Activated B cell treated with CpG ODN at 0.5 μM for 24 hours (primary cell): ENCODE measurements around the gene GRM8. TPM values are rescaled to one million over a fixed set of nuclear protein-coding genes. Genes with fewer than 3 reads are reported as not detected.

Experiments used
- ATAC-seq: fragments of 200-7000 bp; cut with Tn5 transposase; one replicate; pipeline ENCODE4 v1.10.0; 2021; ENCODE audit warnings: low read depth, mild to moderate bottlenecking, moderate library complexity
- CTCF ChIA-PET: fragments of 350-600 bp; sonication (Branson Sonifier 250); formaldehyde crosslinking; loops from one replicate; lab custom pipeline; 2021; ENCODE audit warnings: antibody characterized with exemption; lab: Charles Lee
- POLR2A ChIA-PET: fragments of 350-600 bp; sonication (Branson Sonifier 250); formaldehyde crosslinking; loops from one replicate; lab custom pipeline; 2021; ENCODE audit warnings: antibody characterized with exemption; lab: Charles Lee
- DNase-seq: peaks from one replicate; pipeline ENCODE4 v3.0.0; 2022
- H3K27ac Mint-ChIP-seq: one replicate; pipeline ENCODE4 v1.8.0; 2020; ENCODE audit warnings: mixed read lengths
- H3K27me3 Mint-ChIP-seq: one replicate; pipeline ENCODE4 v1.8.0; 2021; ENCODE audit warnings: mixed read lengths
- H3K36me3 Mint-ChIP-seq: one replicate; pipeline ENCODE4 v1.8.0; 2021; ENCODE audit warnings: low read depth, mixed read lengths
- H3K4me1 Mint-ChIP-seq: one replicate; pipeline ENCODE4 v1.8.0; 2021; ENCODE audit warnings: mixed read lengths
- H3K4me3 Mint-ChIP-seq: one replicate; pipeline ENCODE4 v1.8.0; 2020; ENCODE audit warnings: mild to moderate bottlenecking, mixed read lengths
- H3K9me3 Mint-ChIP-seq: one replicate; pipeline ENCODE4 v1.8.0; 2020; ENCODE audit warnings: mixed read lengths
- intact Hi-C: fragments of 100-400 bp; cut with micrococcal nuclease; formaldehyde crosslinking; loops from one replicate; pipeline ENCODE4 v1.15.1; 2024
- total RNA-seq: library from RNA; stranded (reverse); gene quantifications from 2 replicates; pipeline ENCODE4 v1.2.3, GENCODE V29; 2022
- TF ChIP-seq, protein P1 (sequence below): fragments of 200-600 bp; IDR thresholded peaks from one replicate; pipeline ENCODE4 v1.8.0; 2022; ENCODE audit warnings: antibody characterized with exemption, mild to moderate bottlenecking

GRM8 gene
- total RNA-seq, 1 donor from 2014 or later: not detected

DNA sequence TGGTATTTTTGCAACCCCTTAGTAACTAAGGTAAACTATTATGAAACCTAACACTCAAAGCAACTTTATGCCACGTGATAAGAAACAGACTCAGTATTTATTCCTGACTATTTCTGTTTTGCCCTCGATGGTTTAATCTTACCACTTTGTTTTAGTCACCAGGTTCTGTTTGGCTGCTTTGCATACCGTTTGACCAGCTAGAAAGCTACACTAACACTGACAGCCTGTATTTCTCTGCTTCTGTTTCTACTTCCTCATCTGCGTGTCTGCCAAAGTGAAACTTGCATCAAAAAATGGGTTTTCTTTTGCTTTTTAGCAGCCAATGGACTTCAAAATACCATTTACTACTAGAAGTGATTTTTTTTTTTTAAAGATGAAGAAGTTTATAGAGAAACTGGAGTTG, 802.5 kb downstream of the GRM8 start:
- TF ChIP-seq, protein P1, sequence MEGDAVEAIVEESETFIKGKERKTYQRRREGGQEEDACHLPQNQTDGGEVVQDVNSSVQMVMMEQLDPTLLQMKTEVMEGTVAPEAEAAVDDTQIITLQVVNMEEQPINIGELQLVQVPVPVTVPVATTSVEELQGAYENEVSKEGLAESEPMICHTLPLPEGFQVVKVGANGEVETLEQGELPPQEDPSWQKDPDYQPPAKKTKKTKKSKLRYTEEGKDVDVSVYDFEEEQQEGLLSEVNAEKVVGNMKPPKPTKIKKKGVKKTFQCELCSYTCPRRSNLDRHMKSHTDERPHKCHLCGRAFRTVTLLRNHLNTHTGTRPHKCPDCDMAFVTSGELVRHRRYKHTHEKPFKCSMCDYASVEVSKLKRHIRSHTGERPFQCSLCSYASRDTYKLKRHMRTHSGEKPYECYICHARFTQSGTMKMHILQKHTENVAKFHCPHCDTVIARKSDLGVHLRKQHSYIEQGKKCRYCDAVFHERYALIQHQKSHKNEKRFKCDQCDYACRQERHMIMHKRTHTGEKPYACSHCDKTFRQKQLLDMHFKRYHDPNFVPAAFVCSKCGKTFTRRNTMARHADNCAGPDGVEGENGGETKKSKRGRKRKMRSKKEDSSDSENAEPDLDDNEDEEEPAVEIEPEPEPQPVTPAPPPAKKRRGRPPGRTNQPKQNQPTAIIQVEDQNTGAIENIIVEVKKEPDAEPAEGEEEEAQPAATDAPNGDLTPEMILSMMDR: no peak
- ChIA-PET CTCF (no interaction called here), POLR2A (no interaction called here)
- Mint-ChIP-seq H3K36me3 (no peaks in the 10 kb centered on the region), H3K27ac (no peak overlapping the region), H3K4me3 (no peak overlapping the region), H3K9me3 (no peaks in the 10 kb centered on the region), H3K27me3 (no peaks in the 10 kb centered on the region), H3K4me1 (peaks cover 5% of the 10 kb centered on the region)
- ATAC-seq (peak; percentile 56), DNase-seq (no peak)
- intact Hi-C loops: no loop called here

DNA sequence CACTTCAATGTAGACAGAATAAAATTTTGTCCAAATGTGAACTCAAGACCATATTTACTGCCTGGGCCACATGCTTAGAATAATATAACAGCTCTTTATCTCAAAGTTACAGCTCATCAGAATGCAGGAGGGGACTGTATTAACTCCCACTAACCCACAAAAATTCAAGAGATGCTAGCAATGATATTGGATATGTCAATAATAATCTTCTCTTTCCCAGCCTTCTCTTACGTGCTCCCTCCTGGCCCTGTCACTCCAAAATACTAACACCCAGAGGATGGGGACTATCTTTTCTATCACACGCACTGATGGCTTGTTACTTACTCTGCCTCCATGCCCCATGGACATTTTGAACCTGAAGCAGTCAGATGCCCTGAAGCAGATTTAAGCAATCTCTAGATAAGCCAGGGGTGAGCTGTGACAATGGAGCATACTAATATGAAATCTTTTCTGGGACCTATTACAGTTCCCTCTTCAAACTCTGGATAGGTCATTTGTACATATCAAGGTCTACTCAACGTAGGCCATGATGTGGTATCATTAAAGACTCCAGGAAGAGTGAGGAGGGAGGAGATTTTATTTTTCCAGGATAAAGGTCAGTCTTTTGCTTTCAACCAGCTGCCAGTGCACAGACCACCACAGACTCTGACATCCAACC, 803.0 kb downstream of the GRM8 start:
- no peaks in the 10 kb centered on the region for H3K36me3 Mint-ChIP-seq
- ChIA-PET CTCF (no interaction called here), POLR2A (no interaction called here)
- H3K27me3 Mint-ChIP-seq: no peaks in the 10 kb centered on the region
- H3K27ac Mint-ChIP-seq: no peak overlapping the region
- TF ChIP-seq, protein P1: no peak
- H3K9me3 Mint-ChIP-seq: no peaks in the 10 kb centered on the region
- H3K4me3 Mint-ChIP-seq: no peak overlapping the region
- H3K4me1 Mint-ChIP-seq: peaks cover 5% of the 10 kb centered on the region
- ATAC-seq: no peak
- intact Hi-C loops: no loop called here
- DNase-seq: no peak

DNA sequence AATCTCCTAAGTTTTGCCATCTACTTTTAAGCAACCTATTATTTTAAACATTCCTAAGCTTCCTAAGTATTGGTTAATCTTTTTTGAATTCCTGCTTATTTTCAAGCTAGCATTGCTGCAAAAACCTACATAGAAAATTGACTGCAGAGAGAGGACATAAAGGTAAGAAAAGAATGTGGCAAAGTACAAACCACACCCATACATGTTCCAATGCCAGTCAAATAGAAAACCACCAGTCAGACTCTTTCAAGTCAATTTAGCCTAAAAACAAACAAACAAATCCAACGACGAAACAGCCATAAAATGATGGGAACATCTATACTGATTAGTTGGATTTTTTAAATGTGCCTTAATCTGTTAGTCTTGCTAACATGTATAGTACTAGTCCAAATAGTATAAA, 804.8 kb downstream of the GRM8 start:
- Mint-ChIP-seq H3K36me3 (no peaks in the 10 kb centered on the region), H3K4me1 (peaks cover 5% of the 10 kb centered on the region), H3K9me3 (no peaks in the 10 kb centered on the region), H3K4me3 (no peak overlapping the region), H3K27me3 (no peaks in the 10 kb centered on the region), H3K27ac (no peak overlapping the region)
- intact Hi-C loops: no loop called here
- ChIA-PET CTCF (no interaction called here), POLR2A (no interaction called here)
- no peak for ATAC-seq
- DNase-seq: no peak
- TF ChIP-seq, protein P1: no peak

DNA sequence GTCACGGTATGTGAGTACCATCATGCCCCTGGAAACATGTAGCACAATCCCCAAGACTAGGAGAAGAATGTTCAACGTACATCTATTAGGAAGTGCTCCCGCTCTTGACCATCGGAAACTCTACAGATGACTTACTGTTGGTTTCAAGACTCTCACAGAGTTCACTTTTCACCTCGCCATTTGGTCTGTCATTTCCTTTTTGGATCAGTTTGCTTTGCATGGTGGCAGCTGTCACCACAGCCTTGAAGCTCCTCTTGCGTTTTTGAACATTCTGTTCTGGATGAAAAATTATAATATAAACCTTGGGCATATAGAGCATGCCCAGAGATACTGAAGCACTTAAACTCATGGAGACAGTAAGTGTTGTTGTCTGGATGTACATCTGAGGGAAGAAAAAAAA, 806.8 kb downstream of the GRM8 start:
- DNase-seq (no peak), ATAC-seq (no peak)
- intact Hi-C loops: no loop called here
- TF ChIP-seq, protein P1: no peak
- Mint-ChIP-seq H3K27me3 (no peaks in the 10 kb centered on the region), H3K36me3 (no peaks in the 10 kb centered on the region), H3K27ac (no peak overlapping the region), H3K4me1 (peaks cover 5% of the 10 kb centered on the region), H3K4me3 (no peak overlapping the region), H3K9me3 (no peaks in the 10 kb centered on the region)
- POLR2A ChIA-PET: no interaction called here
- CTCF ChIA-PET: no interaction called here

DNA sequence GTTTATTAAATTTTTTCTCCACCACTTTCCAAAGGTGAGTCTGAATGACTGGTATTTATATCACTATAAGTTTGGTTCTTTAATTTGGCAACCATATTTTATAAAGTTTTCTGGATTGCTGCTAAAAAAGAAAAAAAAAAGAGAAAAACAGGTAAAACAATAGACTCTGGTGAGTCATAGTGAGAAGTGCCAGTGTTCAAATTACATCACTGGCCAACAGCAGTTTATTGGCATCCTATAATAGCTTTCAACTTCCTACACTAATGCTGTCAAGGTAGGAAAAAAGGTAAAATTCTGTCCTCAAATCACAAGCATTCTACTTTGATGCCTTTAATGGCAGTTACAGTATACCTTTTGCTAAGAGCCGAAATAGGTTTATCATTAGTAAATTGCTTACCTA, 808.8 kb downstream of the GRM8 start:
- ATAC-seq (no peak), DNase-seq (no peak)
- CTCF ChIA-PET: no interaction called here
- POLR2A ChIA-PET: no interaction called here
- no peaks in the 10 kb centered on the region for H3K9me3 Mint-ChIP-seq
- no peaks in the 10 kb centered on the region for H3K4me1 Mint-ChIP-seq
- H3K4me3 Mint-ChIP-seq: no peak overlapping the region
- H3K27me3 Mint-ChIP-seq: no peaks in the 10 kb centered on the region
- no peak overlapping the region for H3K27ac Mint-ChIP-seq
- H3K36me3 Mint-ChIP-seq: no peaks in the 10 kb centered on the region
- intact Hi-C loops: no loop called here
- TF ChIP-seq, protein P1: no peak
